CD14-positive monocyte (primary cell): ENCODE data around the gene SYCP3. TPM values are rescaled to one million over a fixed set of nuclear protein-coding genes. Genes with fewer than 3 reads are reported as not detected.

Experiments
- DNase-seq, 3 donors: peaks; one replicate each; pipeline ENCODE4 v3.0.0-alpha.2; 2011 to 2022
- H2AFZ ChIP-seq: 2 replicates; pipeline ENCODE4 v1.6.0; 2012; ENCODE audit warnings: mild to moderate bottlenecking, low read depth, low read length, inconsistent platforms; ENCODE audit not compliant: insufficient read depth, poor library complexity, severe bottlenecking
- H3K27ac ChIP-seq, 2 donors: 1 replicate in 1 of 2; 2 replicates in 1 of 2; pipeline ENCODE4 v1.5.1; 2012 to 2013; ENCODE audit warnings: low read length in 2 of 2, control low read depth in 1 of 2, inconsistent platforms in 1 of 2, low read depth in 1 of 2, mild to moderate bottlenecking in 1 of 2
- H3K27me3 ChIP-seq, 2 donors: one replicate each; pipeline versions ENCODE4 v1.6.0 to v1.6.1; 2011 to 2013; ENCODE audit warnings: low read length in 2 of 2; ENCODE audit not compliant: control insufficient read depth in 2 of 2, insufficient read depth in 2 of 2
- H3K36me3 ChIP-seq, 2 donors: replicated peaks in 1 of 2; 1 replicate in 1 of 2; 2 replicates in 1 of 2; pipeline versions ENCODE4 v1.5.1 to v1.6.1; 2012 to 2013; ENCODE audit warnings: low read length in 2 of 2, control low read depth in 1 of 2, inconsistent platforms in 1 of 2, mild to moderate bottlenecking in 1 of 2; ENCODE audit not compliant: insufficient read depth in 2 of 2, control insufficient read depth in 1 of 2
- H3K4me1 ChIP-seq, 2 donors: 1 replicate in 1 of 2; 2 replicates in 1 of 2; pipeline versions ENCODE4 v1.5.1 to v1.6.1; 2012 to 2013; ENCODE audit warnings: low read length in 2 of 2, control low read depth in 1 of 2, inconsistent platforms in 1 of 2, mild to moderate bottlenecking in 1 of 2, moderate library complexity in 1 of 2; ENCODE audit not compliant: insufficient read depth in 2 of 2, control insufficient read depth in 1 of 2
- H3K4me2 ChIP-seq: replicated peaks from 2 replicates; pipeline ENCODE3; 2012; ENCODE audit warnings: low read length, moderate library complexity, mild to moderate bottlenecking; ENCODE audit not compliant: poor library complexity, severe bottlenecking; ENCODE audit errors: extremely low read depth
- H3K4me3 ChIP-seq, 3 experiments: fragments of 200-600 bp in 1 of 3; sonication (generic) in 1 of 3; replicated peaks in 1 of 3; 1 replicate in 2 of 3; 2 replicates in 1 of 3; pipeline ENCODE4 v1.5.1; 2011 to 2013; ENCODE audit warnings: low read length in 3 of 3, mild to moderate bottlenecking in 3 of 3, control low read depth in 2 of 3, low read depth in 2 of 3, inconsistent platforms in 1 of 3, moderate library complexity in 1 of 3
- H3K79me2 ChIP-seq: 2 replicates; pipeline ENCODE4 v1.6.0; 2012; ENCODE audit warnings: mild to moderate bottlenecking, control low read depth, inconsistent platforms, low read length, moderate library complexity; ENCODE audit not compliant: insufficient read depth
- H3K9ac ChIP-seq: 2 replicates; pipeline ENCODE4 v1.6.0; 2017; ENCODE audit warnings: low read length, mild to moderate bottlenecking; ENCODE audit not compliant: insufficient read depth, poor library complexity, severe bottlenecking
- H3K9me3 ChIP-seq, 2 donors: replicated peaks in 1 of 2; 1 replicate in 1 of 2; 2 replicates in 1 of 2; pipeline versions ENCODE4 v1.5.1 to v1.6.1; 2012 to 2013; ENCODE audit warnings: low read length in 2 of 2, control low read depth in 1 of 2; ENCODE audit not compliant: control insufficient read depth in 1 of 2, insufficient read depth in 1 of 2
- H4K20me1 ChIP-seq: 2 replicates; pipeline ENCODE4 v1.6.0; 2012; ENCODE audit warnings: mild to moderate bottlenecking, low read length, control low read depth, moderate library complexity; ENCODE audit not compliant: insufficient read depth
- H3K27ac Mint-ChIP-seq, 7 donors: one replicate each; pipeline ENCODE4 v1.8.0; 2020; ENCODE audit warnings: mild to moderate bottlenecking in 7 of 7, mixed read lengths in 7 of 7, moderate library complexity in 6 of 7, inconsistent platforms in 2 of 7
- H3K27me3 Mint-ChIP-seq, 3 donors: one replicate each; pipeline ENCODE4 v1.8.0; 2021 to 2022; ENCODE audit warnings: low read depth in 3 of 3, mild to moderate bottlenecking in 3 of 3, mixed read lengths in 3 of 3, moderate library complexity in 3 of 3, inconsistent platforms in 1 of 3
- H3K36me3 Mint-ChIP-seq, 2 donors: one replicate each; pipeline ENCODE4 v1.8.0; 2020; ENCODE audit warnings: mixed read lengths in 2 of 2, inconsistent platforms in 1 of 2, mild to moderate bottlenecking in 1 of 2
- H3K4me1 Mint-ChIP-seq: one replicate; pipeline ENCODE4 v1.8.0; 2020; ENCODE audit warnings: mild to moderate bottlenecking, mixed read lengths
- H3K4me3 Mint-ChIP-seq, 2 donors: one replicate each; pipeline ENCODE4 v1.8.0; 2020; ENCODE audit warnings: mild to moderate bottlenecking in 2 of 2, mixed read lengths in 2 of 2, moderate library complexity in 1 of 2
- H3K9me3 Mint-ChIP-seq, 7 donors: one replicate each; pipeline ENCODE4 v1.8.0; 2020 to 2022; ENCODE audit warnings: mixed read lengths in 7 of 7, mild to moderate bottlenecking in 6 of 7, moderate library complexity in 6 of 7, inconsistent platforms in 2 of 7
- WGBS: methylation state at CpG from one replicate; pipeline ENCODE4 v1.1.5; 2013; ENCODE audit warnings: missing lambda C conversion rate; ENCODE audit not compliant: insufficient coverage; 5-methylcytosine and 5-hydroxymethylcytosine counted together
- intact Hi-C, 2 donors: fragments of 100-400 bp; cut with micrococcal nuclease; formaldehyde crosslinking; loops; one replicate each; pipeline versions ENCODE4 v1.15.0 to v1.15.1; 2023
- polyA plus RNA-seq, 3 donors: library from polyadenylated mRNA; depleted of rRNA in 1 of 3; unstranded in 2 of 3; stranded (reverse) in 1 of 3; fragments of 300-500 nt in 2 of 3; fragments of >200 nt in 1 of 3; fragmentation: Illumina TruSeq in 2 of 3; gene quantifications; 1 replicate in 2 of 3; 2 replicates in 1 of 3; pipeline ENCODE4 v1.2.3, GENCODE V29; 2012 to 2021
- TF ChIP-seq, protein P1 (sequence below): fragments of 200-600 bp; IDR thresholded peaks from one replicate; pipeline ENCODE4 v1.8.0; 2022; ENCODE audit warnings: antibody characterized with exemption, mild to moderate bottlenecking

Gene SYCP3
- polyA plus RNA-seq, 3 donors, result 0.15 TPM; not detected in 2

DNA sequence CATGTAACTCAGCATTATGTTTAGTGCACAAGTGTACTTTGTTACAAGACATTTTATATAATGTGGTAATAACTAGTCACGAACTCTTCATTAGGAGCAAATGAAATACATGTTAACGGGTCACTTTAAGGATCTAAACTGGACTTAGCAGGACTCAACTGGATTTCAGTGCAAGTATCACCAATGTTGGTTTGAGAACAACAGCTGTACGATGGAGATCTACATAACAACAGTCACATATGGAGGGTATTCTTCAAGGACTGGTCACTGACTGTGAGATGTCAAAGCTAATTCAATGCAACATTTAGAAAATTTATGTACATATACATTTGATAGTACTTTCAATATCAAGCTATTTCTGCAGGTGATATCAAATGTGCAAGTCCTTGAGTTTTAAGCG lies 22.5 kb upstream of the SYCP3 start:
- no peaks in the 10 kb centered on the region for H3K9me3 Mint-ChIP-seq
- Histone ChIP-seq H3K4me3 (no peak overlapping the region), H3K36me3 (peaks cover 41 to 73% of the 10 kb centered on the region in 2 donors), H3K27ac (peak overlapping the region in 1 of 2 donors; percentile 50), H3K27me3 (no peaks in the 10 kb centered on the region), H3K9me3 (no peaks in the 10 kb centered on the region), H2AFZ (no peak overlapping the region), H3K9ac (no peak overlapping the region), H3K4me2 (no peak overlapping the region), H3K79me2 (no peaks in the 10 kb centered on the region), H4K20me1 (no peaks in the 10 kb centered on the region), H3K4me1 (peaks cover 32 to 36% of the 10 kb centered on the region in 2 donors)
- intact Hi-C loops, result no loop called here
- H3K4me1 Mint-ChIP-seq, result peaks cover 28% of the 10 kb centered on the region
- no CpG with 5 or more reads among the region's 4 CpGs for WGBS
- DNase-seq, result no peak
- no peak overlapping the region for H3K4me3 Mint-ChIP-seq
- peaks cover 38 to 51% of the 10 kb centered on the region in 2 donors for H3K36me3 Mint-ChIP-seq
- peak overlapping the region in 2 of 7 donors; percentile 15 to 65 for H3K27ac Mint-ChIP-seq
- TF ChIP-seq, protein P1, sequence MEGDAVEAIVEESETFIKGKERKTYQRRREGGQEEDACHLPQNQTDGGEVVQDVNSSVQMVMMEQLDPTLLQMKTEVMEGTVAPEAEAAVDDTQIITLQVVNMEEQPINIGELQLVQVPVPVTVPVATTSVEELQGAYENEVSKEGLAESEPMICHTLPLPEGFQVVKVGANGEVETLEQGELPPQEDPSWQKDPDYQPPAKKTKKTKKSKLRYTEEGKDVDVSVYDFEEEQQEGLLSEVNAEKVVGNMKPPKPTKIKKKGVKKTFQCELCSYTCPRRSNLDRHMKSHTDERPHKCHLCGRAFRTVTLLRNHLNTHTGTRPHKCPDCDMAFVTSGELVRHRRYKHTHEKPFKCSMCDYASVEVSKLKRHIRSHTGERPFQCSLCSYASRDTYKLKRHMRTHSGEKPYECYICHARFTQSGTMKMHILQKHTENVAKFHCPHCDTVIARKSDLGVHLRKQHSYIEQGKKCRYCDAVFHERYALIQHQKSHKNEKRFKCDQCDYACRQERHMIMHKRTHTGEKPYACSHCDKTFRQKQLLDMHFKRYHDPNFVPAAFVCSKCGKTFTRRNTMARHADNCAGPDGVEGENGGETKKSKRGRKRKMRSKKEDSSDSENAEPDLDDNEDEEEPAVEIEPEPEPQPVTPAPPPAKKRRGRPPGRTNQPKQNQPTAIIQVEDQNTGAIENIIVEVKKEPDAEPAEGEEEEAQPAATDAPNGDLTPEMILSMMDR, result no peak
- no peaks in the 10 kb centered on the region for H3K27me3 Mint-ChIP-seq

DNA sequence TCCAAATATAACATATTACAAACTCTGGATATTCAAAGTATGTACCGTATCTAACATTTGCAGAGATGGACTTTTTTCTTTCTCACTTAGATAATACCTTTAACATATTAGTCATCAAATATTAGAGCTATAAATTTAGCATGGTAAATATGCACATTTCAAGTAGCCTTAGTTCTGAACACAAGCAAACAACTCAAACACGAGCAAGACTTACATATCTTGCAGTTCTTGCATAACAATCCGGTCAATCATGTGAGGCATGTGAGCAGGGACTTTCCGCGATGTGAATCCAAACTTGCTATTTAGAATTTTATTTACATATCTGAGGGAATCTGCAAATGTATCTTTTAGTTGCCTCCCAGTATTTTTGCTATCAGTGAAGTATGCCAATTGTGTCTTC lies 22.1 kb upstream of the SYCP3 start:
- no peak overlapping the region for H2AFZ ChIP-seq
- DNase-seq, result peak; percentile 7 to 62 (median 36)
- Mint-ChIP-seq H3K4me1 (peaks cover 28% of the 10 kb centered on the region), H3K36me3 (peaks cover 38 to 51% of the 10 kb centered on the region in 2 donors), H3K27ac (peak overlapping the region in 3 of 7 donors; percentile 25 to 65 (median 33)), H3K27me3 (no peaks in the 10 kb centered on the region), H3K9me3 (no peaks in the 10 kb centered on the region), H3K4me3 (peak overlapping the region in 1 of 2 donors; percentile 5)
- no CpG with 5 or more reads among the region's 5 CpGs for WGBS
- no peak overlapping the region for H3K4me2 ChIP-seq
- intact Hi-C loops, result no loop called here
- peaks cover 42 to 73% of the 10 kb centered on the region in 2 donors for H3K36me3 ChIP-seq
- H3K9ac ChIP-seq, result no peak overlapping the region
- H3K27ac ChIP-seq, result peak overlapping the region in 1 of 2 donors; percentile 50
- no peaks in the 10 kb centered on the region for H3K9me3 ChIP-seq
- TF ChIP-seq, protein P1, result no peak
- no peaks in the 10 kb centered on the region for H4K20me1 ChIP-seq
- H3K27me3 ChIP-seq, result no peaks in the 10 kb centered on the region
- H3K79me2 ChIP-seq, result no peaks in the 10 kb centered on the region
- H3K4me1 ChIP-seq, result peaks cover 32 to 36% of the 10 kb centered on the region in 2 donors
- no peak overlapping the region for H3K4me3 ChIP-seq
